ENCODE data around the gene CTIF.
"Not testable (repeated sequence)": the region's sequence is repeated elsewhere in the genome, so short reads cannot be mapped to it uniquely, and the experiment has no call there.

The CTIF gene

GRCh38 chr18:48866028-48866733, 327.4 kb downstream of the CTIF start:
- H3K4me3 ChIP-seq (ENCODE audit: insufficient read depth, low read depth, low read length, poor library complexity, severe bottlenecking) = no peak overlapping the region
- no peak for DNase-seq
- H3K9me3 ChIP-seq (ENCODE audit: control insufficient read depth, low read length) = no peaks in the 10 kb centered on the region
- H3K27ac ChIP-seq (ENCODE audit: insufficient read depth, low read length, poor library complexity, severe bottlenecking) = no peak overlapping the region
- H3K4me1 ChIP-seq (ENCODE audit: control insufficient read depth, insufficient read depth, low read length, poor library complexity, severe bottlenecking) = no peaks in the 10 kb centered on the region
- no peaks in the 10 kb centered on the region for H3K27me3 ChIP-seq (replicated peaks; ENCODE audit: control insufficient read depth, insufficient read depth, low read length, poor library complexity, severe bottlenecking)
- no peaks in the 10 kb centered on the region for H3K36me3 ChIP-seq (ENCODE audit: control insufficient read depth, insufficient read depth, low read length)

GRCh38 chr18:48866856-48867255, 328.0 kb downstream of the CTIF start:
- Histone ChIP-seq H3K4me1 (ENCODE audit: control insufficient read depth, insufficient read depth, low read length, poor library complexity, severe bottlenecking) (no peaks in the 10 kb centered on the region), H3K36me3 (ENCODE audit: control insufficient read depth, insufficient read depth, low read length) (no peaks in the 10 kb centered on the region), H3K27ac (ENCODE audit: insufficient read depth, low read length, poor library complexity, severe bottlenecking) (no peak overlapping the region), H3K9me3 (ENCODE audit: control insufficient read depth, low read length) (no peaks in the 10 kb centered on the region), H3K27me3 (replicated peaks; ENCODE audit: control insufficient read depth, insufficient read depth, low read length, poor library complexity, severe bottlenecking) (no peaks in the 10 kb centered on the region), H3K4me3 (ENCODE audit: insufficient read depth, low read depth, low read length, poor library complexity, severe bottlenecking) (no peak overlapping the region)
- no peak for DNase-seq

GRCh38 chr18:48867978-48868377, 329.1 kb downstream of the CTIF start:
- no peak for DNase-seq
- Histone ChIP-seq H3K27me3 (replicated peaks; ENCODE audit: control insufficient read depth, insufficient read depth, low read length, poor library complexity, severe bottlenecking) (no peaks in the 10 kb centered on the region), H3K4me1 (ENCODE audit: control insufficient read depth, insufficient read depth, low read length, poor library complexity, severe bottlenecking) (no peaks in the 10 kb centered on the region), H3K36me3 (ENCODE audit: control insufficient read depth, insufficient read depth, low read length) (no peaks in the 10 kb centered on the region), H3K27ac (ENCODE audit: insufficient read depth, low read length, poor library complexity, severe bottlenecking) (no peak overlapping the region), H3K9me3 (ENCODE audit: control insufficient read depth, low read length) (no peaks in the 10 kb centered on the region), H3K4me3 (ENCODE audit: insufficient read depth, low read depth, low read length, poor library complexity, severe bottlenecking) (no peak overlapping the region)

DNA sequence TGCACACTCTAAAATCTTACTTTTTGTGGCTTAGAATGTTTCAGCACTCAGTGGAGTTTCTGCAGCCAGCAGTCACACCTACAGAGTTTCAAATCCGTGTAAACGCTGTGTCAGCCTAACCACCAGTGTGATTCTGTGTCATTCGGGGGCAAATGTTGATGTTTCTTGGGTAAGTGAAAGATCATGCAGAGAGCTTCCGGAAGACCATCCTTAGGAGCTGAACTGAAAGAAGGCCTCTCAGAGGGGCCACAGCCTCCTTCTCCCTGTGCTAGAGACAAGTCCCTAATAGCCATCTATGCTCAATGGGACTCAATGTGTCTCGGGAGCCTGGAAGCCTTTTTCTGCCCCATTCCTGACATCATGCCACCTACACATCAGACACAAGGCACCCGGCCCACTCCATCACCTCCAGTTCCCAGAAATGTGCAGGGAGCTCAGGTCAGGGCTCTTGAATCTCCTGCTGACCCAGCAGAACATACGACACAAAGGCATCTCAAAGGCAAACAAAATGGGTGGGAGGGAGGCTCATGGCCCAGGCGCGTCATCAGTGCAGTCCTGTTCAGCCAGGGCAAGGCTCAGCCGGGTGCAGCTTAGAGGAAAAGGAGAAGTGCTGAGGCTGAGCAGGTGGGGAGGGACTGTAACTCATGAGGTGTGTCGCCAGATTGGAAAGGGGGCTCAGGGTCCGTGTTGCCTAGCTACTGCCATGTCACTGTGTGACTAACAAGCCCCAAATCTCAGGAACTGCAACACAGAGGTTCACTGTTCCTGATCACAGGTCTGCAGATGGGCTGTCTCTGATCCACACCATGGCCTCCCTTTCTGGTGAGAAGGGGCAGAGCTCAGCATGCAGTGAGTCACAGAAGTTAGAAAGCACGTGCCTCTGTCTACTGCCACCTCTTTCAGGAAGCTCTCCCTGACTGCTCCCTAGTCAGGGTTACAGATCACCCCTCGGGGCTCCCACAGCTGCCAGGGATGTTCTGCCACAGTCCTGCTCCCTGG, 329.9 kb downstream of the CTIF start:
- no peak overlapping the region for H3K27ac ChIP-seq (ENCODE audit: insufficient read depth, low read length, poor library complexity, severe bottlenecking)
- no peaks in the 10 kb centered on the region for H3K9me3 ChIP-seq (ENCODE audit: control insufficient read depth, low read length)
- no peaks in the 10 kb centered on the region for H3K4me1 ChIP-seq (ENCODE audit: control insufficient read depth, insufficient read depth, low read length, poor library complexity, severe bottlenecking)
- no peak for DNase-seq
- H3K36me3 ChIP-seq (ENCODE audit: control insufficient read depth, insufficient read depth, low read length) = no peaks in the 10 kb centered on the region
- H3K4me3 ChIP-seq (ENCODE audit: insufficient read depth, low read depth, low read length, poor library complexity, severe bottlenecking) = no peak overlapping the region
- H3K27me3 ChIP-seq (replicated peaks; ENCODE audit: control insufficient read depth, insufficient read depth, low read length, poor library complexity, severe bottlenecking) = no peaks in the 10 kb centered on the region

DNA sequence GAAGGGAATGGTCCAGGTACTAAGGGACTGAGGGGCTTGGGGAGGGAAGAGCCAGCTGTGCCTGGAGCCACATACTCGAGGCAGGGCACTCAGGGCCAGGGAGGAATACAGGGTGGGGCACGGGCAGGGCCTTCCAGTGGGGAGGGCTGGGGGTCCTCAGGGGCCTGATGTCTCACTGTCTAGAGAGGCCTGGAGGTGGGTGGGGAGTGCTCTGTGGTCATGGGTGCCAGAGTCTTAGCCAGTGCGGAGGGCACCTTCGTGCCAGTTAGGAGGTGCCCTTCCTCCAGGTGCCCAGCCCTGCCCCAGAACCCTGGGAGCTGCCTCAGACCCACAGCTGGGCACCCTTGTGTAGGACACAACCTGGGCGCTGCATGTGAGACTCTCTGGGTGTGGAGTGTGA, 330.8 kb downstream of the CTIF start:
- Histone ChIP-seq H3K27me3 (replicated peaks; ENCODE audit: control insufficient read depth, insufficient read depth, low read length, poor library complexity, severe bottlenecking) (no peaks in the 10 kb centered on the region), H3K9me3 (ENCODE audit: control insufficient read depth, low read length) (no peaks in the 10 kb centered on the region), H3K4me1 (ENCODE audit: control insufficient read depth, insufficient read depth, low read length, poor library complexity, severe bottlenecking) (no peaks in the 10 kb centered on the region), H3K27ac (ENCODE audit: insufficient read depth, low read length, poor library complexity, severe bottlenecking) (no peak overlapping the region), H3K36me3 (ENCODE audit: control insufficient read depth, insufficient read depth, low read length) (no peaks in the 10 kb centered on the region), H3K4me3 (ENCODE audit: insufficient read depth, low read depth, low read length, poor library complexity, severe bottlenecking) (no peak overlapping the region)
- no peak for DNase-seq

DNA sequence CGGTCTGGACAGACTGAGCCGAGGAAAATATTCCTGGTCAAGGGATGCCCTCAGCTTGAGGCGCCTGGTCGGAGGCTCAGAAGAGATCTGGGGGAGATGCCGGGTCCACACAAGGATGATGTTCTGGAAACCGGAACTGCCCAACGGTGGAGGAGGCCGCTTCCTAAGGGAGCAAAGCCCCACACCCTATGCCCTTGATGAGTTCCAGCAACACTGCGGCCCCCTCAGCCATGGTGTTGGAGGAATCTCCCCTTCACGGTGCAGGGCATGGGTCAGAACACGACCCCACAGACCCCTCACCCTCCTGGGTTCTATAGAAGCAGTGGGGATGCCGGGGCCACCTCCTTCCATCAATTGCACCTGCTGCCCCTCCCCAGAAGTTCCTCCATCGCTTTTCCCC, 332.1 kb downstream of the CTIF start:
- DNase-seq; H3K36me3 ChIP-seq (ENCODE audit: control insufficient read depth, insufficient read depth, low read length); H3K4me1 ChIP-seq (ENCODE audit: control insufficient read depth, insufficient read depth, low read length, poor library complexity, severe bottlenecking); H3K27ac ChIP-seq (ENCODE audit: insufficient read depth, low read length, poor library complexity, severe bottlenecking); H3K4me3 ChIP-seq (ENCODE audit: insufficient read depth, low read depth, low read length, poor library complexity, severe bottlenecking); H3K9me3 ChIP-seq (ENCODE audit: control insufficient read depth, low read length); H3K27me3 ChIP-seq (replicated peaks; ENCODE audit: control insufficient read depth, insufficient read depth, low read length, poor library complexity, severe bottlenecking): not testable (repeated sequence)

DNA sequence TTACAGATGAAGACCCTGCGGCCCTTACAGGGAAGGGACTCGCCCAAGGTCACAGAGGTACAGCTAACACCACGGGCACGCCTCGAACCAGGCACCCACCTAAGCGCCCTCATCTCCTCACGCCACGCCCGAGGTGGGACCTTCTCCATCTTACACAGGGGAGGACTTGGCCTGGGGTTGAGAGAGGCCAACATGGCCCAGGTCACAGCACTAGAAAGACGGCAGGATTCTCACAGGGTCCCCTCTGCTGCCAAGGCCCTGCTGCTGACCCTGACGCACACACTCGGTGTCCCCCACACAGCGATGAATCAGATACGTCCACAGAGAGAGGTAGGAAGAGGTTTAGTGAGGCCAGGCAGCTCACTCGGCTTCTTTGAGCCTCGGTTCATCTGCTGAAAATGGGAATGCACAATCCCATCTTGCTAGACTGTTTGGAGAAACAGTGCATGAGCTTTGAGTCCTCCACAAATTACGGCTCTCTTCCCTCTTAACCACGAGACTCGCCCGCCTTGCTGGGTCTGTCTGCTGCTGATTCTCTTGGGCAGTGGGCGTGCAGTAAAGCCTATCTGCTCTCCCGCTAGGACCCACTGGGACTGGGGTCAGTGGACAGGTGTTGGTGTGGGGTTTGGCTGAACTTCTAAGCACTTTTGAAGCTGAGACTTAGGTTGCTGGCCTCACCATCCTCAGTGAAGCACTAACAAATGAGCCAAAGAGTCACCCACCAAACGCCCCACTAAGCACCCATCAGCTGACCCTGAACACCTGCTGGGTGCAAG, 332.7 kb downstream of the CTIF start:
- no peak for DNase-seq
- no peak overlapping the region for H3K4me3 ChIP-seq (ENCODE audit: insufficient read depth, low read depth, low read length, poor library complexity, severe bottlenecking)
- H3K27ac ChIP-seq (ENCODE audit: insufficient read depth, low read length, poor library complexity, severe bottlenecking) = no peak overlapping the region
- H3K9me3 ChIP-seq (ENCODE audit: control insufficient read depth, low read length) = no peaks in the 10 kb centered on the region
- no peaks in the 10 kb centered on the region for H3K27me3 ChIP-seq (replicated peaks; ENCODE audit: control insufficient read depth, insufficient read depth, low read length, poor library complexity, severe bottlenecking)
- H3K4me1 ChIP-seq (ENCODE audit: control insufficient read depth, insufficient read depth, low read length, poor library complexity, severe bottlenecking) = no peaks in the 10 kb centered on the region
- H3K36me3 ChIP-seq (ENCODE audit: control insufficient read depth, insufficient read depth, low read length) = no peaks in the 10 kb centered on the region

- Histone ChIP-seq H3K27ac (ENCODE audit: insufficient read depth, low read length, poor library complexity, severe bottlenecking) (no peak overlapping the region), H3K27me3 (replicated peaks; ENCODE audit: control insufficient read depth, insufficient read depth, low read length, poor library complexity, severe bottlenecking) (no peaks in the 10 kb centered on the region), H3K4me3 (ENCODE audit: insufficient read depth, low read depth, low read length, poor library complexity, severe bottlenecking) (no peak overlapping the region), H3K36me3 (ENCODE audit: control insufficient read depth, insufficient read depth, low read length) (no peaks in the 10 kb centered on the region), H3K4me1 (ENCODE audit: control insufficient read depth, insufficient read depth, low read length, poor library complexity, severe bottlenecking) (no peaks in the 10 kb centered on the region), H3K9me3 (ENCODE audit: control insufficient read depth, low read length) (no peaks in the 10 kb centered on the region)
- no peak for DNase-seq
These were observed 333.7 kb downstream of the CTIF start for GRCh38 chr18:48872234-48873145.

GRCh38 chr18:48874233-48874632, 335.4 kb downstream of the CTIF start:
- DNase-seq = no peak
- no peaks in the 10 kb centered on the region for H3K9me3 ChIP-seq (ENCODE audit: control insufficient read depth, low read length)
- no peak overlapping the region for H3K4me3 ChIP-seq (ENCODE audit: insufficient read depth, low read depth, low read length, poor library complexity, severe bottlenecking)
- no peak overlapping the region for H3K27ac ChIP-seq (ENCODE audit: insufficient read depth, low read length, poor library complexity, severe bottlenecking)
- no peaks in the 10 kb centered on the region for H3K36me3 ChIP-seq (ENCODE audit: control insufficient read depth, insufficient read depth, low read length)
- H3K27me3 ChIP-seq (replicated peaks; ENCODE audit: control insufficient read depth, insufficient read depth, low read length, poor library complexity, severe bottlenecking) = no peaks in the 10 kb centered on the region
- no peaks in the 10 kb centered on the region for H3K4me1 ChIP-seq (ENCODE audit: control insufficient read depth, insufficient read depth, low read length, poor library complexity, severe bottlenecking)

Measured in effector memory CD4-positive, alpha-beta T cell (primary cell).